GM13977 (cell line): ENCODE measurements around the gene ERCC6L2.

ENCODE experiments used
- DNase-seq: peaks from one replicate; pipeline ENCODE4 v3.0.0; 2012; ENCODE audit warnings: low spot score
- in situ Hi-C: fragments of 300-500 bp; cut with MboI; formaldehyde crosslinking; loops from one replicate; pipeline ENCODE4 v1.12.0; 2022; ENCODE audit warnings: low sequenced_read_pairs, low pct_unique_long_range_greater_than_20kb, mixed read lengths, inconsistent platforms; ENCODE audit not compliant: unreplicated experiment
- TF ChIP-seq, protein P1 (sequence below): IDR thresholded peaks from 2 replicates; pipeline ENCODE4 v1.5.1; 2012; ENCODE audit warnings: mild to moderate bottlenecking, control low read depth; ENCODE audit not compliant: insufficient read depth; ENCODE audit errors: extremely low read depth, missing control alignments

Gene ERCC6L2

DNA sequence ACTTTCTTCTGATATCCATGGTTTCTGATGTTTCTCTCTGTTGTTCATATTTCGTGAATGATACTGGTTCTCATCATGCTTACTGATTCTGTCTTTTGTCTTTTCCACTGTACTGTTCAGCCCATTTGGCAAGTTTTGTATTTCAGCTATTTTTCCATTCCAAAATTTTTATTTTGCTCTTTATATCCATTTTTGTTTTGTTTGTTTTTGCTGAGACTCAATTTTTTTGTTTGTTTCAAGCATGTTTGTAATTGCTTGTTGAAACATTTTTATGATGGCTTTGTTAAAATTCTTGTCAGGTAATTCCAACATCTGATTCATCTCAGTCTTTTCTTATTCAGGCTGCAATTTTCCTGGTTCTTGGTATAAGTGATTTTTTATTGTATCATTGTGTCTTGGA is 64.0 kb downstream of the ERCC6L2 start:
- TF ChIP-seq, protein P1, sequence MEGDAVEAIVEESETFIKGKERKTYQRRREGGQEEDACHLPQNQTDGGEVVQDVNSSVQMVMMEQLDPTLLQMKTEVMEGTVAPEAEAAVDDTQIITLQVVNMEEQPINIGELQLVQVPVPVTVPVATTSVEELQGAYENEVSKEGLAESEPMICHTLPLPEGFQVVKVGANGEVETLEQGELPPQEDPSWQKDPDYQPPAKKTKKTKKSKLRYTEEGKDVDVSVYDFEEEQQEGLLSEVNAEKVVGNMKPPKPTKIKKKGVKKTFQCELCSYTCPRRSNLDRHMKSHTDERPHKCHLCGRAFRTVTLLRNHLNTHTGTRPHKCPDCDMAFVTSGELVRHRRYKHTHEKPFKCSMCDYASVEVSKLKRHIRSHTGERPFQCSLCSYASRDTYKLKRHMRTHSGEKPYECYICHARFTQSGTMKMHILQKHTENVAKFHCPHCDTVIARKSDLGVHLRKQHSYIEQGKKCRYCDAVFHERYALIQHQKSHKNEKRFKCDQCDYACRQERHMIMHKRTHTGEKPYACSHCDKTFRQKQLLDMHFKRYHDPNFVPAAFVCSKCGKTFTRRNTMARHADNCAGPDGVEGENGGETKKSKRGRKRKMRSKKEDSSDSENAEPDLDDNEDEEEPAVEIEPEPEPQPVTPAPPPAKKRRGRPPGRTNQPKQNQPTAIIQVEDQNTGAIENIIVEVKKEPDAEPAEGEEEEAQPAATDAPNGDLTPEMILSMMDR, result no peak
- DNase-seq, result no peak
- in situ Hi-C loops, result no loop called here

- TF ChIP-seq, protein P1, result no peak
- in situ Hi-C loops, result no loop called here
- no peak for DNase-seq
Measured at GRCh38 chr9:95940265-95940664, 64.8 kb downstream of the ERCC6L2 start.

GRCh38 chr9:95942016-95942415 is 66.5 kb downstream of the ERCC6L2 start:
- TF ChIP-seq, protein P1, result no peak
- in situ Hi-C loops, result no loop called here
- no peak for DNase-seq

- in situ Hi-C loops, result no loop called here
- TF ChIP-seq, protein P1, result no peak
- no peak for DNase-seq
Measured at GRCh38 chr9:95947118-95947517, 71.6 kb downstream of the ERCC6L2 start.

- in situ Hi-C loops, result no loop called here
- TF ChIP-seq, protein P1, result no peak
- no peak for DNase-seq
Measured at GRCh38 chr9:95952471-95952870, 77.0 kb downstream of the ERCC6L2 start.

DNA sequence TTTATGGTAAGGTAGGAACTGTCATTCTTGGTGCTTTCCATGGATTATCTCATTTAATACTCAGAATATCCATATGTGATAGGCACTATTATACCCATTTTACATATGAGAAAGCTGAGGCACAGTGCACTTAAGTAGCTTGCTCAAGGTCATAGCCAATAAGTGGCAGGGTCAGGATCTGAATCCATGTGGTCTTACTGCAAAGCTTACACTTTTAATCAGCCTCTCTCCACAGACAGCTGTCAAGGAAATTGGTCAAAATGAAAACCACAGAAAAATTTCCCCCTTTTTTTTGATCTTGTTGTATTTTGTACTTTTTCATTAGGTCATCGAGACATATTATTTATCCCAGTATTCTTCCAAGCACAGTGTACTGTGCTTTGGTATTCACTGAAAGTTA is 78.5 kb downstream of the ERCC6L2 start:
- peak; percentile 5 for DNase-seq
- in situ Hi-C loops, result no loop called here
- TF ChIP-seq, protein P1, result no peak

DNA sequence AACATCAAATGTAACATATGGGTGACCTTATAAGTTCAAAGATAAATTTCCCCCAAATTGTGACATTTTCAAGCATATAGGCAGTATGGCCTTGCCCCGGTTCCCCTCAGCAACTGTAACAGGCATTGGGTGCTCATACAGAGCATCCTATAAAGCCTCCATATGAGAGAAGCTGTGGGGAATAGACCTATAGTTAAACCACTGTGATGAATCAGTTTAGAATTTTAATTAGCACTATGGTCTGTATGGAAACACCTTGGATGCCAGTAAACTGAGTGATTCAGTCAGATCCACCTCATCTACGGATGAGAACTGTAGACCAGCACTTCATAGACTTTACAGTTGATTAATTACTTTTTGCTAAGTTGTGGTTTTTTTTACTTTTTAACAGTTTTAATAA is 79.4 kb downstream of the ERCC6L2 start:
- TF ChIP-seq, protein P1, result no peak
- no peak for DNase-seq
- in situ Hi-C loops, result no loop called here
